Hematopoietic multipotent progenitor cell (in vitro differentiated cells): ENCODE results near the gene BPIFB3. TPM values are rescaled to one million over a fixed set of nuclear protein-coding genes. Genes with fewer than 3 reads are reported as not detected.

Experiments
- DNase-seq, 3 donors: peaks; one replicate each; pipeline ENCODE4 v3.0.0-alpha.2; 2011 to 2015; ENCODE audit warnings: low read depth in 2 of 3, low spot score in 2 of 3
- total RNA-seq: library from RNA; depleted of rRNA; stranded (reverse); fragments of >200 nt; gene quantifications from one replicate; pipeline ENCODE4 v1.2.3, GENCODE V29; 2012

The BPIFB3 gene
- total RNA-seq, 1 donor, result not detected

DNA sequence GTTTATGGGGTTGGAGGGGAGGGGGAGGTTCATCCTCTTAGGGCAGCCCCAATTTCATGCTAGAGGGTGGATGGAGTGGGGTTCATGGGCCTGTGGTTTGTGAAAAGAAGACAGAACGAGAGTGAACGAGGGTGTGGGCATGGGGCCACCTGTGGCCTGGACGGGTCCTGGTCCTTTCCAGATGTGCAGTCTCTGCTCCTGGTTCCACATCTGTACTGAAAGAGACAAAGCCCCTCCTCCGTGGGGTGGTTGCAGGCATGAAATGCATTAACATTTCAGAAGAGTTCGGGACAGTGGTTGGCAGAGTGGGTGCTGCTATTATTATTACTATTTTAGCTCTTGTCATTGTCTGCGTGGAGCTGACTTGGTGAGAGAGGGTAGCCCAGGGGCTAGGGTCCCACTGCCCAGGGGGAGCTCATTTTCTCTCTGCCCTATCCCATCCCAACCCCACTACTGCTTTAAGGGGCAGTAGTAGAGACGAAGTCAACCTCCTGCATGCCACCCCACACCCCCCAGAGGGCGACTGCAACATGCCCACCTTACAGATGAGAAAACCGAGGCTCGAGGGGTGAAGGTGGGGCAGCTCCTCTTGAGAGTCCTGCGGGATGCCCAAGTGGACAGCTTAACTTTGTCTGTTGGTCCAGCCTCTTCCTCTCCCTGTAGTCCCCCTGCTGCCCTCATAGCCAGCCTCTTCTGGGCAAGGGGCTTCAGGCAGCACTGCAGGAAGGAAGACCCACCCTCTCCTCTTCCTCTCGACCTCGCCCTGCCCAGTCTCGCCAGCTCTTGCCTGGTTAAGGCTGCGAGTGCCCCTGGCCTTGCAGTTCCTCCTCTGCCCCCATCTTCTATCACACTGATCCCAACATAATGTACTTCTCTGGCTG, 37.8 kb upstream of the BPIFB3 start:
- DNase-seq, result no peak

DNA sequence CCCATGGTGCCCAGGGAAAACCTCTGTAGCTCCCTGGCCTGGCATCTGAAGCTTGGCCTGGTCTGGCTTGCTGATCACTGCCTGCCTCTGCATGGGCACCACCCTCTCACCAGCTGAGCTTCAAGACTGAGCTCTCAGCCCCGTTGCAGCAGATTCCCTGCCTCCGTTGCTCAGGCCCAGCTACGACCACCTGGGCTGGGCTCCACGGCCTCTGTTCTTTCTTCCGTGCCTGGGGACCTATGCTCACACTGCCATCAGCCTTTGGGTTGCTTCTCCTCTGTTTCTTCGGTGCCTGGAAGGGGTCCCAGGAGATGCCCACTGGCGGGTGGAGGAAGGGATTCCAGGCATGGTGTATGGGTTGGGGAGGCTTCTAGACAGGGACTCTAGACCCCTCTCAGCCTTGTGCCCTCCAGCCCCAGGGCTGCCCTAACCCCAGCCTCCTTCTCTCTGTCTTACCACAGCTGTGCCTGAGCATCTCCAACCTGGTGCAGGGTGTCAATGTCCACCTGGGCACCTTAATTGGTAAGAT, 37.1 kb upstream of the BPIFB3 start:
- DNase-seq, result no peak

DNA sequence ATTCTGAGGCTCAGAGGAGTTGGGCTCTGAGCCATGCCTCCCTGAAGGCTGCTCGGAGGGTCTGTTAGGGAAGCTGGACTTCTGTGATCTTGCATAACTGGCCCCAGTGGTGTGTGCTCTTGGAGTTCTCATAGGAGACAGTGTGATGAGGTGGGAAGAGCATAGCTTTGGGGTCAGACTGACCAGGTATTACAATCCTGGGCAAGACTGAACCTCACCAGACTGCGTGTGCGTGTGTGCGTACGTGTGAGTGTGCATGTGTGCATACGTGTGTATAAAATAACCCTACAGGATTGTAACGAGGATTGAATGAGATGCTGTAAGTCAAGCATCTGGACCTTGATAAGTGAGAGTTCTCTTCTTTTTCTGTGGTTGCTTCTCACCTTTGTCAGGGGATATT, 36.2 kb upstream of the BPIFB3 start:
- no peak for DNase-seq

DNA sequence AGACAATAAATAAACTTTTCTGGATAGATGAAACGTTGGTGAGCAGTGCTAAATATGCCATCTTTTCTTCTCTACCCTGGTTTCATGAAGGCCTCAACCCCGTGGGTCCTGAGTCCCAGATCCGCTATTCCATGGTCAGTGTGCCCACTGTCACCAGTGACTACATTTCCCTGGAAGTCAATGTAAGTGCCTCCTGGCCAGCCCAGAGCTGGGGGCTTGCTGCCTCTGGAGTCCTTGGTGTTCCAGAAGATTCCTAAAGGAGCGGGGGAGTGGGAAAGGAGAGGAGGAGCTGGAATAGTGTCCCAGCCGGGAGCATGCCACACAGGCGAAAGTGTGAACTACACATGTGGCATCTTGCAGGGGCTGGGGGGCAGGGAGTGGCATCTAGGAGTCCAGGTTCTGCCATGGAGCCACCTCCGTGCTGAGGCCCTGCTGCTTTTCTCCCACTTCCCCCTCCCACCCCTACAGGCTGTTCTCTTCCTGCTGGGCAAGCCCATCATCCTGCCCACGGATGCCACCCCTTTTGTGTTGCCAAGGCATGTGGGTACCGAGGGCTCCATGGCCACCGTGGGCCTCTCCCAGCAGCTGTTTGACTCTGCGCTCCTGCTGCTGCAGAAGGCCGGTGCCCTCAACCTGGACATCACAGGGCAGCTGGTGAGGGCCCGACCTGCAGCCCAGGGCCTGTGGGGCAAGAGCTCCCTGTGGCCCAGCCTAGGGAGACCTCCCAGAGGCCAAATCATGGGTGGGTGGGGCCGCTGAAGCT, 35.4 kb upstream of the BPIFB3 start:
- DNase-seq, result no peak

DNA sequence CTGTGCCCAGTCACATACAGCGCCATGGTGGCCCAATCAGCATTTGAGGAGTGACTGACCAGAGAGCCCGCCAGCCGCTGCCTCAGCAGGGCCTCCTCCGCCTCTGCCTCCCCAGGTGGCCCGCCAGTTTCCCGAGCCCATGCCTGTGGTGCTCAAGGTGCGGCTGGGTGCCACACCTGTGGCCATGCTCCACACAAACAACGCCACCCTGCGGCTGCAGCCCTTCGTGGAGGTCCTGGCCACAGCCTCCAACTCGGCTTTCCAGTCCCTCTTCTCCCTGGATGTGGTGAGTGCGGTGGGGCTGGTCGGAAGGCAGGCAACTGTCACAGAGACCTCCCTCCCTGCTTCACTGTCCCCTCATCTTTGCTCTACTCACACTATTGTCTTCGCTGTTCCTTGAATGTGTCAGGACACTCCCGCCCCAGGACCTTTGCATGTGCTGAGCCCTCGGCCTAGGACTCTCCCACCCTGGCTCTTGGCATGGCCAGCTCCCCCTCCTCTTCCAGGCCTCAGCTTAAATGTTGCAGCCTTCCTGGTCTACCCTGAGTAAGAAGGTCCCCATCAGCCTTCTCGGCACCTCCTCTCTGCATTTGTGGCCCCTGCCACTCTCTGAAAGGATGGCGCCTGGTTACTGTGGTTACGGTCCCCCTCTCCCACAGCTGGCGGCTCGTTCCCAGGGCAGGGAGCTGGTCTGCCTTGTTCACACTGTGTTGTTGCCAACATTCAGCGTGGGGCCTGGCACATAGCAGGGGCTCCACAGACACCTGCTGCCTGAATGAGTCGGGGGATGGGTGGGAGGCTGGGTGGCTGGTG, 34.0 kb upstream of the BPIFB3 start:
- no peak for DNase-seq

DNA sequence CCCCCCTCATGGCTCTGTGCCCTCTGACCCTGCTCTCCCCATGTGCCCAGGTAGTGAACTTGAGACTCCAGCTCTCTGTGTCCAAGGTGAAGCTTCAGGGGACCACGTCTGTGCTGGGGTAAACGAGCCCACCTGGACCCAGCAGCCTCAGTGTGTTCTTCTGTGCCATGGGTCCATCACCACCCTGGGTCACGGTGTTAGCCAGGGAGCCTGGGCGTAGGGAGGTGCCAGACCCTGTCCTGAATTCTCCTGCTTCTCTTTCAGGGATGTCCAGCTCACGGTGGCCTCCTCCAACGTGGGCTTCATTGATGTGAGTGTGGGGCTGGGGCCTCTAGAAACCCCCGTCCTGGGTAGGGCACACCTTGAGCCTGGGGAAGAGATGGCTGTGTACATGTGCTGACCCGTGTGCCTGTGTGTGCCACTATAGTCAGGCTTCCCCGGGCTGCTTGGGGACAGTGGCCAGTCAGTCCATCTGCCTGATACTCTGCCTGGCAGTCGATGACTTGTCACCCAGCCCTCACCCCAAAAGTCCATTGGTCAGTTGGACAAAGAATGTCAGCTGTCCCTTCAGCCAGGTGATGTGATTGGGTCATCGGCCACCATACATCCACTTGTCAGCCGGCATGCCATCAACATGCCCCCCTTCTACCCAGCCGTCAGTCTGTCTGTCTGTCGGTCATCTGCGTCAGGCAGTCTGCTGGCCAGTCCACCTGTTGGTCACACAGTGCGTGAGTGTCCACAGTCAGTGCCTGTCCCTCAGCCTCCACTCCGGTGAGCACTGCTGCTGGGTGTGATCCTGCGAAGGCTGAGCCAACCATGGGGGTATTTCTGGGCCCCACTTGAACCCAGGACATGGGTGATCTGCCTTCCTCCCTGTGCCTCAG, 33.2 kb upstream of the BPIFB3 start:
- DNase-seq, result no peak

DNA sequence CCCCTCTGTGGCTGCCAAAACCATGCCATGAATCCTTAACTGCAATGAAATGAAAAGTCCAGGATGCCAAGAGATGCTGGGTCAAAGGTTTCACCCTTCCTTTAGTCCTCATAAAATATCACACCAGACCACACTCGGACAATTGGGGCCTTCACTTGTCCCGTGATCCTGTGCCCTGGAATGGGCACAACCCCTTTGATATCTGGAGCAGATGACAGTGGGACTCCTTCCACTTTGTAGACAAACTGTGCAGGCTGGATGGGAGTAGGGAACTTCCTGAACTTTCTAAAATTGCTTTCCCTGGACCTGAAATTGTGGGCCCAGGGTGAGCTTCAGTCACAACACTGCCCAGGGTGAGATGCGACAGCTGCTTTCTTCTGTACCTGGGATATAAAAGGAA, 31.8 kb upstream of the BPIFB3 start:
- no peak for DNase-seq

DNA sequence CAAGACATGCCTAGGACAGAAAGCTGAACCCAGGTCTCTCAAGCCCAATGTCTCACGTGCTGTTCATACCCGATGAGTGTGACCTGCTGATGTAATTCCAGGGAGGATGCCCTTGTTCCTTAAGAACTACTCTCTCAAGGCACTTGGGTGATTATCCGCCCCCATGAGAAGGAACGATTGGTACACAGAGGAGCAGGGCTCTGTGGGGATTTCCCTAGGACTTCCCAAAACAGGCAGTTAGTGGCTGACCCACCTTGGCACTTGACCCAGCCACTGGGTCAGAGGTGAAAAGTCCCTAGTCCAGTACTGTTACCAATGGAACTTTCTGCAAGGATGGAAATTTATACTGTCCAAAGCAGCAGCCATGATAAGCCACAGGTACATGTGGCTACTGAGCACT, 31.4 kb upstream of the BPIFB3 start:
- DNase-seq, result no peak

DNA sequence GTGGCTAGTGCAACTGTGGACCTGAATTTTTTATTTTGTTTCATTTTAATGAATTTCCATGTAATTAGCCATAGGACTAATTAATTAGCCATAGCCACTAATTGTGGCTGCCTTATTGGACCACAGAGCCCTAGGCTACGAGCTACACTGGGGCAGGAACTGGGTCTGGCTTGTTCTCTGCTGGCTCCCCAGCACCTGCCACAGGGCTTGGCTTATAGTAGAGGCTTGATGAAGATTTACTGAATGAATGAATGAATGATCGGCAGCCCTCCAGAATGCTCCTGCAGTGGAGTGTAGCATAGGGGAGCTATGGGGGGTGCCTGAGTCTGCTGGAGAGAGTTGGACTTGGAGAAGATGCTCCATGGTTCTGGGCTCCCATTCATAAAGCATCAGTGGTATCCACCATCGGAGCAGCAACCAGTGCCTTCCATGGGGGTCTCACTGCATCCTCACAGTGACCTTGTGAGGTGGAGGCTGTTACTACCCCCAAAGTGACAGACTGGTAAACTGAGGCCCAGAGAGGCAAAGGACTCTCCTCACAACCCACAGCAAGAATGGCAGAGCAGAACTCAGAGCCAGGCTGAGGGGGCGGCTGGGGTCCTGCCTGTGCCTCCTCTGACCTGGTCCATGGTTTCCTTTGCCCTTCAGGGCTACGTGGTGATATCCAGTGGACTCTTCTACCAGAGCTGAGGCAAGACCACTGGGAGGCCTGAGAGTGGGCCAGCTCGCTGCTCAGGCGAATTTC, 30.8 kb upstream of the BPIFB3 start:
- no peak for DNase-seq

DNA sequence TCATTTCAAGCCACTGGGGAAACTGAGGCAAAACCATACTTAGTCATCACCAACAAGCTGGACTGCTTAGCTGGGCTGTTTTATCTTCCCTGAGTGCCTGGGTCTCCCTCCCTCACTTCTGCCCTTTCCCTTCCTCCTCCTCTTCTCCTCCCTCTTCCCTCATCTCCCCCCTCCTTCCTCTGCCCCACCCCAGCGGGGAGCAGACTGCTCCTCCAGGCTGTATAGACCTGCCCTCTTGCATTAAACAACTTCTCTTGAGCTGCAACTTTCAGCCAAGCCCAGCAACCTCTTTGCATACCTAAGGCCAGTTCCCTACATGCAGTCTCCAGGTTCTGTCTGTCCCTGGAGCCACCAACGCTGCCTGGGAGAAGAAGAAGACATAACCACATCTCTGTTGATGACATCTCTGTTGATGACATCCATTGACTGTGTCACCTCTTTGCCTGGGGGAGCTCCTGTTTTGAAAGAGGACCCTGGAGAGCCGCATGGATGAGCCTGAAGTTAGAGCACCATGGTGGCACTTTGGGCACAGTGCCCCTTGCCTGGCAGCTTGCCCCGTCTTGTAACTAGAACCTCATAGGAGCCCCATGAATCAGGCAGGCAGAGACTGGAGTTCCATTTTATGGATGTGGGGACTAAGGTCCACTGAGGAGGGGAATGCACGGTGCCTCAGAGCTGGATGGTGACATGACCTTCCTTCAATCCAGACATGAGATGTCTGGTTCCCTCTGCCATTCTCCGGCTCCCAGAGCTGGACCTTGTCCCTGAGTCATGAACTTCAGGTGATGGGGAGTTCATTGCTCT, 30.1 kb upstream of the BPIFB3 start:
- DNase-seq, result no peak

DNA sequence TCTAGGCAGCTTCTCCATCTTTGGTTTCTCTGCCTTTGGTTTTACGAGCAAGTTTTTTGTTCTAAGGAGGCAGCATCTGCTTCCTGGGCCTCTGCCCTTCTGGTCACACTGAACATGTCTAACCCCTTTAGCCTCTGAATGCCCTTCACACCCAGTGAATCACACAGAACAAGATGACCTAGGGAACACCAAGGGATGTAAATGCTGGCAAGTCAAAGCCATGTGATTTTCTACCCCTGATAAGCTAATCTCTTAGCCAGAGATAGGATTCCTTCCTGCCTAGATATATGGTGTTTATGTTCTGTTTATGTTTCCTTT, 29.5 kb upstream of the BPIFB3 start:
- no peak for DNase-seq

DNA sequence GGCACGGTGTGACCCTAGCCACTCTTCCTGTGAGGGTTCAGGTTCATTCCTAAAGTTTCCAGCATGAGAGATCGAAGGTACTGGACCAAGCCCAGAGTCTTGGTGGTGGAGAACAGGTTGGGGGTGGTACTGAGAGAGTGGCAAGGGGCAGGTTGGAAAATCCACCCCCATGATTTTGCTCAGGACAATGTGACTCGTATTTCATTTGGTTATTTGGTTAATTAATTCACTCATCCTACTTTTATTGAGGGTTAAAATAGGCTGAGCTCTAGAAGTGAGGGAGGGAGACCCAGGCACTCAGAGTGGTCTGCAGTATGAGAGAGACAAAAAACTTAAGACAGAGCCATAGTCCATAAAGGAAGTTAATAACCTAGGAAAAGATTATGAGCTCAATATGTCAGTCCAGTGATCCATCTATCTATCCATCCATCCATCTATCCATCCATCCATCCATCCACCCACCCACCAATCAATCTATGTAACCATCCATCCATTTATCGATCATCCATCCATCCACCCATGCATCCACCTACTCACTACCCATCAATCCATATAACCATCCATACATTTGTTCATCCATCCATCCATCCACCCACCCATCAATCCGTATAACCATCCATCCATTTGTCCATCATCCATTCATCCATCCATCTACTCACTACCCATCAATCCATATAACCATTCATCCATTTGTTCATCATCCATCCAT, 28.9 kb upstream of the BPIFB3 start:
- no peak for DNase-seq

DNA sequence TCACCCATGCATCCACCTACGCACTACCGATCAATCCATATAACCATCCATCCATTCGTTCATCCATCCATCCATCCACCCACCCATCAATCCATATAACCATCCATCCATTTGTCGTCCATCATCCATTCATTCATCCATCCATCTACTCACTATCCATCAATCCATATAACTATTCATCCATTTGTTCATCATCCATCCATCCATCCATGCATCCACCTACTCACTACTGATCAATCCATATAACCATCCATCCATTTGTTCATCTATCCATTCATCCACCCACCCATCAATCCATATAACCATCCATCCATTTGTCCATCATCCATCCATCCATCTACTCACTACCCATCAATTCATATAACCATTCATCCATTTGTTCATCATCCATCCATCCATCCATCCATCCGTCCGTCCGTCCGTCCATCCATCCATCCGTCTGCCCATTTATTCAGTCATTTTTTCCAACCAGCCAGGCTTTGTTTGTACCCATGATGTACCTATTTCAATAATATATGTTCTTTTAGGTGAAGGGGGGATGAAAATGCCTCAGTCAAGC, 28.3 kb upstream of the BPIFB3 start:
- no peak for DNase-seq

DNA sequence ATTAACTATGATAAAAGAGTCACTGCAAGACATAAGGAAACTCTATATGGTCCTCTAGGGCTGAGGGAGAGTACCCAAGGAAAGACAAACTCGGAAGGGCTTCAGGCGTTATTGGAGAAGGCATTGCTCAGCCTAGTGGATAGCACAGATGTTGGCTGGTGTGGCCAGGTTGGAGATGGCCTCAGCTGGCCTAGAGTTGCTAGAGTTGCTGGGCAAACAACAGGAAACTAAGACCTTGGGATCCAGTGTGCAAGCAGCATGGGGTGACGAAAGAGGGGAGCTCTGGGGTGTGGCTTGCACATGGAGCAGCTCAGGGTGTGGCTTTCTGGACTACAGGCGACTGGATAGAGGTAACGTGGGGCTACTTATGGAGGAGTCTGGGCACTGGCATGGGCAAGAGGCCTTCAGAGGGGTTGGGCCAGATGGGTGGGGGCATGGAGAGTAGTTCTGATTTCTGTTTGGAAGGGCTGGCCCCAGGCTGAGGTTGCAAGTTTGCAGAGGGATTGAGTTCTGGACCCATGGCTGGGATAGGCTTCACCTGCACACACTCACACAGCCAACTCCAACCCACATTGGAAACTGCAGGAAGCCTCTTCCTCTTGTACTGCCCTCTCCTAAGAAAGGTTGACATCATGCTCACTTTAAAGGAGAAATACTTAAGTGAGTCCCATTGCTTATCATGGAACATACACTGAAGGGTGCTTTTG, 27.5 kb upstream of the BPIFB3 start:
- no peak for DNase-seq

DNA sequence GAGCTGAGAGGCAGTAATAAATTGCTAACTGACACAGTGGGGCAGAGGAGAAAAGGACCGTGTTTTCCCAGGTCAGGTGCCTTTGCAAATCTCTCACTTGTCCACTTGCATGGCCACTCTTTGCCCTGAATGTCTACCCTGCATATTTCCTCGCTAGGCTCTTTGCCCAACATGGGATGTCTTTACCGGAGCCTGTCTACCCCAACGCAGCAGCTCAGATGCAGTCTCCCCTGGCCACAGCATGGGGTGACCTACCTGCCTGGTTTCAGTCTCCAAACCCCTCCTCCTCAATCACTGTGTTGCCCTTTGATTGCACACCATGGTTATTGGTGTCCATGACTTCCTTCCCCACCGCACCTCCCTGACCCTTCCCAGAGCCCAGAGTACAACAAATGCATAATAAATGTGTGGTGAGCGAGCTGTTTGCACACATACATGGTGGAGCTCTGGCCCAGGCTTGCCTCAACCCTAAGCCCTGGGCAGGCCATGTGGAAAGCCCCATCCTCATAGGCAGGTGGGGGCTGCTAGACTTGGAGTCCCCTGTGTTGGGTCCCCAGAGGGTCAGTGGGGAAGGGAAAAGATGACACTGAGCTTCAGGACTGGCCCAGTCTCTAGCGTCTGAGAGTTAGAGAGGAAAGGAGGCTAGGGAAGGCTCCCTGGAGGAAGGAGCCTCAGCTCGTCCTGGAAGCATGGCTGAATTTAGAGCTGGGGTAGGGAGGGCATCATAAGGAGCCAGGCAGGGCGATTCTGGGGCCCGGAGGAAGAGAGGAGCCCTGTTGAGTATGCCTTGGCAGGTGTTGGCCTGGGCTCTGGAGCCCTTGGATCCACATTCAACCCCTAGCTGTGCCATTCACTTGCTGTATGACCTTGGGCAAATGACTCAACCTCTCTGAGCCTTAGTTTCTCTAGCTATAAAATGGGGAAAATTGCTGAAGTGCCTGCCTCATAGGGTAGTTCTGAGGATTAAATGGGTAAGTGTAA, 26.6 kb upstream of the BPIFB3 start:
- no peak for DNase-seq
